Stimulated activated CD4-positive, alpha-beta T cell treated with anti-CD3 and anti-CD28 coated beads, Interleukin-1b, Interleukin-23, amount 100 ng/mL, for 48 hours (primary cell): ENCODE measurements around the gene KCND3.

ENCODE experiments used
- DNase-seq: peaks from one replicate; pipeline ENCODE4 v3.0.0-alpha.2; 2020

KCND3 gene

GRCh38 chr1:111956155-111956771 lies 33.2 kb downstream of the KCND3 start:
- DNase-seq = no peak

GRCh38 chr1:111955755-111956154 lies 33.7 kb downstream of the KCND3 start:
- DNase-seq = no peak

- no peak for DNase-seq
These were observed 35.7 kb downstream of the KCND3 start for GRCh38 chr1:111953797-111954196.

GRCh38 chr1:111952125-111952657 lies 37.3 kb downstream of the KCND3 start:
- DNase-seq = no peak

- no peak for DNase-seq
These were observed 41.0 kb downstream of the KCND3 start for GRCh38 chr1:111948209-111949171.

GRCh38 chr1:111943846-111944749 lies 45.4 kb downstream of the KCND3 start:
- no peak for DNase-seq

- no peak for DNase-seq
These were observed 46.4 kb downstream of the KCND3 start for GRCh38 chr1:111943066-111943465.

GRCh38 chr1:111938536-111938935 lies 50.9 kb downstream of the KCND3 start:
- DNase-seq = no peak

- DNase-seq = no peak
These were observed 51.3 kb downstream of the KCND3 start for GRCh38 chr1:111938123-111938522.

- DNase-seq = no peak
These were observed 52.2 kb downstream of the KCND3 start for GRCh38 chr1:111937147-111937725.

- DNase-seq = no peak
These were observed 55.2 kb downstream of the KCND3 start for GRCh38 chr1:111934106-111934852.

GRCh38 chr1:111930356-111930755 lies 59.1 kb downstream of the KCND3 start:
- no peak for DNase-seq

GRCh38 chr1:111928531-111928930 lies 60.9 kb downstream of the KCND3 start:
- DNase-seq = no peak

- no peak for DNase-seq
These were observed 61.8 kb downstream of the KCND3 start for GRCh38 chr1:111927652-111928051.

GRCh38 chr1:111924786-111925185 lies 64.7 kb downstream of the KCND3 start:
- no peak for DNase-seq

- no peak for DNase-seq
These were observed 65.7 kb downstream of the KCND3 start for GRCh38 chr1:111923766-111924165.

- no peak for DNase-seq
These were observed 67.5 kb downstream of the KCND3 start for GRCh38 chr1:111921948-111922347.

GRCh38 chr1:111920221-111921024 lies 69.0 kb downstream of the KCND3 start:
- no peak for DNase-seq

- DNase-seq = no peak
These were observed 77.5 kb downstream of the KCND3 start for GRCh38 chr1:111911776-111912515.

- no peak for DNase-seq
These were observed 78.4 kb downstream of the KCND3 start for GRCh38 chr1:111911061-111911460.
